Esophagus squamous epithelium (tissue), 5 donors: ENCODE measurements around the gene COL24A1. TPM values are rescaled to one million over a fixed set of nuclear protein-coding genes. Genes with fewer than 3 reads are reported as not detected.
"Not testable (repeated sequence)": the region's sequence is repeated elsewhere in the genome, so short reads cannot be mapped to it uniquely, and the experiment has no call there.

Source experiments
- DNase-seq: peaks from one replicate; lab custom pipeline; 2025; lab: John Stamatoyannopoulos, UW
- H3K27ac ChIP-seq, 4 donors: fragments of 200-600 bp; sonication (generic); one replicate each; pipeline ENCODE4 v1.5.1; 2016 to 2019; ENCODE audit warnings: mild to moderate bottlenecking in 1 of 4
- H3K27me3 ChIP-seq, 4 donors: fragments of 200-600 bp; sonication (generic); 1 replicate in 3 of 4; 2 replicates in 1 of 4; pipeline versions ENCODE4 v1.5.1 to v1.6.0; 2017 to 2021; ENCODE audit warnings: antibody characterized with exemption in 1 of 4
- H3K36me3 ChIP-seq, 3 donors: fragments of 200-600 bp; sonication (generic); one replicate each; pipeline ENCODE4 v1.5.1; 2016 to 2019
- H3K4me1 ChIP-seq, 3 donors: fragments of 200-600 bp; sonication (generic); one replicate each; pipeline ENCODE4 v1.5.1; 2017 to 2019
- H3K4me3 ChIP-seq, 4 donors: fragments of 200-600 bp; sonication (generic); 1 replicate in 3 of 4; 2 replicates in 1 of 4; pipeline ENCODE4 v1.5.1; 2016 to 2019; ENCODE audit warnings: mild to moderate bottlenecking in 2 of 4, moderate library complexity in 1 of 4
- H3K9me3 ChIP-seq, 3 donors: fragments of 200-600 bp; sonication (generic); one replicate each; pipeline ENCODE4 v1.5.1; 2016 to 2019
- CTCF ChIP-seq, 6 experiments: fragments of 450-650 bp in 4 of 6; fragments of 200-600 bp in 2 of 6; sonication (generic) in 2 of 6; IDR thresholded peaks; one replicate each; pipeline ENCODE4 v1.5.1; 2016 to 2019; ENCODE audit warnings: antibody characterized with exemption in 6 of 6, mild to moderate bottlenecking in 4 of 6, moderate library complexity in 4 of 6
- POLR2A ChIP-seq, 4 donors: fragments of 450-650 bp; IDR thresholded peaks; one replicate each; pipeline ENCODE4 v1.6.1; 2017; ENCODE audit warnings: antibody characterized with exemption in 4 of 4, mild to moderate bottlenecking in 4 of 4, moderate library complexity in 3 of 4
- WGBS, 2 donors: methylation state at CpG; one replicate each; pipeline ENCODE4 v1.1.5; 2018; 5-methylcytosine and 5-hydroxymethylcytosine counted together
- intact Hi-C: fragments of 100-400 bp; cut with DNase I; formaldehyde crosslinking; loops from one replicate; pipeline ENCODE4 v1.15.0; 2022
- total RNA-seq, 4 donors: library from RNA; depleted of rRNA; stranded (reverse); fragments of >200 nt; gene quantifications; one replicate each; pipeline ENCODE4 v1.1.0, GENCODE V29; 2016
- donor health status: DM: yes; HTN: yes; CAD: no.

Gene COL24A1
- total RNA-seq, 4 donors from 2014 or later = 0.15 to 0.38 TPM; not detected in 2

GRCh38 chr1:85836736-85837135 is 319.8 kb downstream of the COL24A1 start:
- 34 to 48% methylated on average over 4 of the region's 4 CpGs for WGBS, 2 donors

GRCh38 chr1:85833165-85833564 is 323.4 kb downstream of the COL24A1 start:
- H3K4me3 ChIP-seq, H3K27ac ChIP-seq, DNase-seq, H3K9me3 ChIP-seq, intact Hi-C loops, H3K36me3 ChIP-seq, H3K27me3 ChIP-seq, H3K4me1 ChIP-seq: not testable (repeated sequence)
- WGBS, 2 donors = 78 to 91% methylated on average over 1 of the region's 2 CpGs

More at GRCh38 chr1:85836736-85837135, 319.8 kb downstream of the COL24A1 start:
- no peaks in the 10 kb centered on the region for H3K4me1 ChIP-seq
- H3K27ac ChIP-seq = no peak overlapping the region
- H3K4me3 ChIP-seq = no peak overlapping the region
- H3K36me3 ChIP-seq = no peaks in the 10 kb centered on the region
- no peak for DNase-seq
- TF ChIP-seq CTCF (IDR thresholded peaks at IDR 0.05) = no peak
- no peak for TF ChIP-seq POLR2A (IDR thresholded peaks at IDR 0.05)
- intact Hi-C loops = no loop called here
- no peaks in the 10 kb centered on the region for H3K9me3 ChIP-seq
- no peaks in the 10 kb centered on the region for H3K27me3 ChIP-seq

- TF ChIP-seq CTCF (IDR thresholded peaks at IDR 0.05) (no peak), POLR2A (IDR thresholded peaks at IDR 0.05) (no peak)
- WGBS, 2 donors = 80 to 87% methylated on average over 8 of the region's 8 CpGs
- no peak overlapping the region for H3K4me3 ChIP-seq
- no peak overlapping the region for H3K27ac ChIP-seq
- no peaks in the 10 kb centered on the region for H3K9me3 ChIP-seq
- H3K27me3 ChIP-seq = no peaks in the 10 kb centered on the region
- no peaks in the 10 kb centered on the region for H3K36me3 ChIP-seq
- DNase-seq = no peak
- intact Hi-C loops = no loop called here
- no peaks in the 10 kb centered on the region for H3K4me1 ChIP-seq
These were observed 325.7 kb downstream of the COL24A1 start for GRCh38 chr1:85830837-85831236.

GRCh38 chr1:85824066-85824840 is 332.3 kb downstream of the COL24A1 start:
- Histone ChIP-seq H3K27ac (no peak overlapping the region), H3K9me3 (no peaks in the 10 kb centered on the region), H3K36me3 (no peaks in the 10 kb centered on the region), H3K27me3 (no peaks in the 10 kb centered on the region), H3K4me3 (no peak overlapping the region), H3K4me1 (no peaks in the 10 kb centered on the region)
- WGBS, 2 donors = 71 to 76% methylated on average over 9 of the region's 9 CpGs
- no peak for TF ChIP-seq POLR2A (IDR thresholded peaks at IDR 0.05)
- intact Hi-C loops = no loop called here
- DNase-seq = no peak

- no peaks in the 10 kb centered on the region for H3K9me3 ChIP-seq
- no peaks in the 10 kb centered on the region for H3K4me1 ChIP-seq
- 69 to 78% methylated on average over 4 of the region's 4 CpGs for WGBS, 2 donors
- no peak for DNase-seq
- no peaks in the 10 kb centered on the region for H3K36me3 ChIP-seq
- no peak overlapping the region for H3K27ac ChIP-seq
- no peak overlapping the region for H3K4me3 ChIP-seq
- H3K27me3 ChIP-seq = no peaks in the 10 kb centered on the region
- intact Hi-C loops = no loop called here
- TF ChIP-seq CTCF (IDR thresholded peaks at IDR 0.05) = no peak
- no peak for TF ChIP-seq POLR2A (IDR thresholded peaks at IDR 0.05)
These were observed 333.9 kb downstream of the COL24A1 start for GRCh38 chr1:85822696-85823095.

- Histone ChIP-seq H3K4me3 (no peak overlapping the region), H3K4me1 (no peaks in the 10 kb centered on the region), H3K27ac (no peak overlapping the region), H3K36me3 (no peaks in the 10 kb centered on the region), H3K9me3 (no peaks in the 10 kb centered on the region), H3K27me3 (no peaks in the 10 kb centered on the region)
- WGBS, 2 donors = 44 to 60% methylated on average over 2 of the region's 2 CpGs
- intact Hi-C loops = no loop called here
- TF ChIP-seq POLR2A (IDR thresholded peaks at IDR 0.05) (no peak), CTCF (IDR thresholded peaks at IDR 0.05) (no peak)
- DNase-seq = no peak
These were observed 338.2 kb downstream of the COL24A1 start for GRCh38 chr1:85818371-85818770.
